Measurements from ENCODE around the gene UXS1.
A peak's percentile ranks its signal among the peaks of the same experiment; 100 is the strongest.

The UXS1 gene

GRCh38 chr2:106106622-106107508 lies 87.2 kb downstream of the UXS1 start:
- DNase-seq, result no peak

DNA sequence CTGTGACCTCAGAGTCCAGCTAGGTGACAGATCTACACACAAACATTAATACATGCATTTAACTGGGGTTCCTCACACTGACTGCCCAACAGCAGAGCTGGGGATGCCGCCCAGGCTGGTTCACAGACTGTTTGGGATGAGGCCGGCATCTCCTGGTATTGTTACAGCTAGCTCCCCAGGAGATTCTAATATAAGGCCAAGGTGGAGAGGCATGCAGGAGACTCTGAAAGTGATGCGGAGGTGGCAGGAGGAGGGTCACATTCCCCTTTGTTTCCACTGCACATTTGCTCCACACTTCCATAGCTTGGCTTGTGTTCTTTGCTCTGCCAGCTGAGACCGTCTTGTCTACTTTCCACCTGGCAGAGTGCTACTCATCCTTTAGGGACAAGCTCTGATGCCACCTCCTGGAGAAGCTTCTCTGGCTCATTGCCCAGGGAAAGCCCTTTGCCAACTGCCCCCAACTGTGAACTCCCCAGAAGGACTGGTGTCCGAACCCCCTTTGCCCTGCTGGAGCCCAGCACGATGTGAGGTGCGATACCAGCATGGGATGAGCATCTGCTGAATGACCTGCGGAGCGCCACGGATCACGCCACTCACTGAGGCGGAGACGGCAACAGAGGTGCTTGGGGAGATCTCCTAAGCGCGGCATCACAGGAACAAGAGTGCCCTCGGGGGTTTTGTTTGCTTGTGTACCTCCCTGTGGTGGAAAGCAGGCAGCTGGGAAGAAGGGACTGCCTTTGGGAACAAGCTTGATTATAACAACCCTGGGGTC lies 88.8 kb downstream of the UXS1 start:
- DNase-seq, result no peak

- DNase-seq, result peak; percentile 6
These were observed 89.6 kb downstream of the UXS1 start for GRCh38 chr2:106104332-106105062.

GRCh38 chr2:106099691-106100090 lies 94.4 kb downstream of the UXS1 start:
- no peak for DNase-seq

- DNase-seq, result no peak
These were observed 95.4 kb downstream of the UXS1 start for GRCh38 chr2:106098664-106099063.

DNA sequence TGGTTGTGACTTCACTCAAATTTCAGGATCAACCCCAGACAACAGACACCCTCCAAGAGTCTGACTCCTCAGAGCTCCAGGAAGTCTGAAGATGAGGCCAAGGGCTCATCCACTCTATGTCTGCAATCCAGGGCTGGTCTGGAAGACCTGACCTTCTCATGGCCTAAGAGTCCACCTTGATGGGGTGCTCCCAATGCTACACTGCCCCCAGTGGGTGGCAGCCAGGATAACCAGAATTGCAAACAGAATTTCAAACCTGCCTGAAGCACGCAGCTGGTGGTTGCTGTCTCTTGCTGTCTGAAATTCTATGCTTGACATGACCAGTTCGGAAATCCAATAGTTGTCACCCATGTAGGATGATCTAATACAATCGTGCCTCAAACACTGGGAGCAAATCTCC lies 96.0 kb downstream of the UXS1 start:
- no peak for DNase-seq

- no peak for DNase-seq
These were observed 96.8 kb downstream of the UXS1 start for GRCh38 chr2:106097038-106098000.

DNA sequence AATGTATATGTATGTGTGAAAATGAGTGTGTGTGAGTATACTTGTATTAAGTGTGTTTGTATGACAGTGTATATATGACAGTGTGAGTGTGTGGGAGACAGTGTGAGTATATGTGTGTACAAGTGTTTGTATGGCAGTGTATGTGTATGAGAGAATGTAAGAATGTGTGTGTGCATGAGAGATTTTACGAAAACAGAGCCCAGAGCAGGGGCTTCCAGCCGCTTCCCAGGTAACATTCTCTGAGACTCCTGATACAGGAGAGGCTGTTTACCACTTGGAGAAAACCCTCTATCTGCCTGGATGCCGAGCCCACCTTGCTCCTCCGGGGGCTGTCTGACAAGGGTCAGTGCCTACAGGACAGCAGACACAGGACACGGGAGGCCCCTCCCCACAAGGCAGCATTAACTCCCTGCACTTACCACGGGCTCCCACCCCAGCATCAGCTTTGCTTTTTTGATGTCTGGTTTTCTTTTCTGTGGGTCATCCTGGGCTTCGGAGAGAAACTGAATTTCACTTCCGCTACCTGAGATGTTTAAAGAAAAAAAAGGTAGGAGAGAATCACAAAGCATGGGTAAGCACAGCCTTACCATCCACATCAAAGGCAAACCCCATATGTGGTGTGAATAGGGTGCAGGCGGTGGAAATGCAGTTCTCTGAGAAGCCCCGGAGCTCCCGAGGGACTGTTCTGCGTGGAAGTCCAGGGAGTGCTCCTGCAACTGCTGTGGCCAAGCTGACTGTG lies 97.6 kb downstream of the UXS1 start:
- DNase-seq, result no peak

GRCh38 chr2:106095478-106096298 lies 98.4 kb downstream of the UXS1 start:
- DNase-seq, result no peak

DNA sequence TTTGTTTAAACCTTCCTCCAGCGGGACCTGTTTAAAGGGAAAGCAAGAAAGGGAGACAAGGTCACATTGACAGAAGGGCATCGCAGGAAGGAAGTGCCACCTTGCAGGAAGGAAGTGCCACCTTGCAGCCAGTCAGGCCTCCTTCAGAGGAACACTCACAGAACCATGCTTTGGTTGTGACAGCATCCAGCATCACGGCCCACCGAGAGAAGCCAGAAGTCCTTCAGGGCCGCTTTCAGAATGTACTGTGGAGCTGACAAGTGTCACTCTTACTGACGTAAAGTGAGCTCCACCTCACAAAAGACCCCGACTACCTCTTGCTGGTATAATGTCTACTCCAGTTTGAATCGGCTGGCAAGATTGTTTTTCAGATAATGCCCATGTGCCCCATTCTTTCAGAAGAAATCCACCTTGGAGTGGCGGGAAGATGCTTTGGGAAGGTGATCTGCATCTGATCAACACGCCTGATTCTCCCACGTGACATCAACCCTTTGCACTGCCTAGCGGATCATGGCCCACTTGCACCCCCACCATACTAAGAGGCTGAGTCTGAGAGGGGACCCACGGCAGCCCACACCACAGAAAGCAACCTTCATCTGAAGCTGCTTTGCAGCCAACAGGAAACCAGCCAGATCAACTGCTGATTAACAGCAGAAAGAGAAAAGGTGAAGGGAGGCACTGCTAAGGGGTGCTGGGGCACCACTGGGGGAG lies 99.8 kb downstream of the UXS1 start:
- DNase-seq, result no peak

DNA sequence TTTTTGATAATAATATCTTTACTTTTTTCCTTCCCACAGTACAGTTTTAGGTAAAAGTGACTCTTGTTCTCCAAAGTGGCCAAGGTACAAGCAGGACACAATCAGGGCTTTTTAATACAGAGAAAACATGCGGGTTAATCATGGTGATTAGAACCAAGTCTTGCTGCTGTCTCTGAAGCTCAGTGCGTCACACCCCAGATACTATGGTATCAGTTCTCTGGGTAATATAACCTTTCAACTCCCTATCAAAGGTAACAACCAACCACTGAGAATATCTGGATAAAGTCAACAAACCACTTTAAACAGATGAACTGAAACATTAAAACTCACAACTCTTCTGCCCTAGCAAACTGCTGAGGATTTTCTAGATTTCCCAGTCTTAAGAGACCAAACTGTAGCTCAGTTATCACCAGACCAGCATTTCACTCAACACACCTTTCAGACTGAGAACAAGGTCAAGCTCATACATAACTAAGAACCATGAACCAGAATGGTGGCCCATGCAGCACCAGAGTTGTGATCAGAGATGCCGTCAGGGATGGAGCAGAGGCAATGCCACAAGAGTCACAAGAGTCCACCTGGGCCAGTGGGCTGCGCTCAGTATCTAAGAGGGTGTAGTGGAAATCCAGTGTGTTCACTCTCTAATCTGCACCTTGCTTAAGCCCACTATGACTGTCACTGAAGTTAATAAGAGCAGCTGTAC lies 103.0 kb downstream of the UXS1 start:
- no peak for DNase-seq

DNA sequence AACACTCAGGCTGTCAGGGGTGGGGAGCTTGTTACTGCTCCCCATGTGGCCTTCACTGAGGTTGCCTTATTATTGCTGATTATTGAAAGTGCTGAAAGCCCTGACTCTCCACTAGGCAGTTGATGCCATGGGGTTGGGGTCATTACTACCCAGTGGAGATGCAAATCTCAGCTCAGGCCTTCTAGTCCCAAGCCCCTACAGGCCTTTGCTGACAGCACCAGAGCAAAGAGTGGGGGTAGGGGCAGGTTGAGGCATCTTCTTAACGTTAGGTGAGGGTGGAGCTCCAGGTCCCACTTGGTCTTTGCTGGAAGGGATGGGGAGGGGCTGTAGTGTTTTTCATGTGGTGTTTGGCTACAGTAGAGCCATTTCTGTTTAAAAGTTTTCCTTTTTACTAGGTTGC lies 104.5 kb downstream of the UXS1 start:
- DNase-seq, result no peak

DNA sequence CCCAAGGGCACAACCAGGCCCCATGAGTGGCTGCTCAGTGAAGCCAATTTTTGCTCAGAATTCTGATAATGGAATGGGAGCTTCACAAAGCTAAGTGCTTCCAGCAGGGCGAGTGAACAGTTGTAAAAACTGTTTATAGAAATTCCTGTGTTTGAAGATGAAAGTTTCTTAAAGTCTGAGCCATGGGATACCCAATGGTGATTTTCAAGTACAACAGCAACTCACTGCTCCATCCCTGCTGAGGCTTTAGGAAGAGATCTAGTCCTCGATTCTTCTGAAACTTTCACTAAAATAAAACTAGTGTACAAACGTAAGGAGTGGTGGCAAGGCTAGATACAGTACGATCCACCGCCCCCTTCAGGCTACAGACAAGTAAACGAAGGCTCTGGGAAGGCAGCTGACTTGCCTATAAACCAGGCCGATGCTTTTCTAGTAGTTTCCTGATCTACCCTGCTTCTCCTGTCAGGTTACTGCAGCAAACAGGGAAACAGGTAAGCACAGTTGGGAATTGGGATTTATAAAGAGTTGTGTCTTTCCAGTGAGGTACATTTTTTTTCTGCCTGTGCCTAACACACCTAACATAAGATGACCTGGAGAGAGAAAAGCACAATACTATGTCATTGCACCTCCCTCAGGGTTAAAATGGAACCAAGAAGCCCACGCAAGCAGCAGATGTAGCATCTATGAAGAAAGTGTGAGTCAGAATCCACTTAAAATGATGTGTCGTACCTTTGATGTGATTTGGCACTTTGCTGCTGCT lies 108.7 kb downstream of the UXS1 start:
- DNase-seq, result no peak

GRCh38 chr2:106080959-106081358 lies 113.1 kb downstream of the UXS1 start:
- DNase-seq, result no peak

DNA sequence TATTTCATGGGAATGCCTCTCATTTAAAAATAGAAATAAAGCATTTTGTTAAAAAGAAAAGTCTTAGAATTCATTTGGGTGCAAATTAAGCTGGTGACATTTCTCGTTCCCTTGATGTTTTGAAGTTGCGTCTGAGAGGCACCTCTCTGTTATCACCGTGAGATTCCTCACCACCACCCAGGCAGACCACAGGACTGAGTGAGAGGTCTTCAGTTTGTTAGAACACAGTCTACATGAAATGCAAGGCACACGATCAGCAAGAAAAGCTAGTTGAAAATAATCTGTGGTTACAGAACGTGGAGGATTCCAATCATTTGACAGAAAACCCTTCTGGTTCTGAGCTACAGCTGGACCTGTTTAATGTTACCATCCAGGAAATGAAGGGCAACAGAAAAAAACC lies 116.0 kb downstream of the UXS1 start:
- no peak for DNase-seq

DNA sequence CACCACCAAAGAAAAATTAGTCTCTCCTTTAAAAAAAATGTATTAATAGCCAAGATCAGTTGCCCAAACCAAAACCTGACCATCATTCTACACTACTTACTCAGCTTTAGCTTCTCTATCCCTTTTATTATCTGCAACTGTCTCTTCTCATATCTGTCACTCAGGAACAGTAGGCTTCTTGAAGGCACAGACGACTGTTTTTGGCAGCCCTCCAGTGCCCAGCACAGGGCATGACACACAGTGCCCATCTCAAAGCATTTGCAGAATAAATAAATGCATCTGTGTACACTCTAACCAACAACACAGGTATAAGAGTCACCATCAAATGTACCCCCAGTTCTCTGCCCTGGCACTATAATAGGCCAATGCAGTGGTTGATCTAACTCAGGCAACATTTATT lies 117.2 kb downstream of the UXS1 start:
- no peak for DNase-seq

DNA sequence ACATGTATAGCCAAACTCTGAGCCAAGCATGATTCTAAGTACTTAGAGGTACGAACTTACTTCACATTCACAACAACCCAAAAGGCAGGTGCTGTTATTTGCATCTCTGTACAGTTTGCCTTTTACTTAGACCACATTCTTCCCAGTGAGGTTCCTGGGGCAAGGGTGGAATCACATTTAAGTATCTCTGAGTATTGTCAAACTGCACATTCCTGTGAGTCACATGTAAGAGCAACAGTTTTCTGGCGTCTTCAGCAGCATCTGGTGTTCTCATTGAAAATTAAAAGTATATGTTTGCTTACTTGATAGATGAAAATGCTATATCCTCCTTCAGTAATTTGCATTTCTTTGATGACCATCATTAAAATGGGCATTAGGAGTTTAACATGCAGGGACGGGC lies 119.1 kb downstream of the UXS1 start:
- DNase-seq, result no peak

DNA sequence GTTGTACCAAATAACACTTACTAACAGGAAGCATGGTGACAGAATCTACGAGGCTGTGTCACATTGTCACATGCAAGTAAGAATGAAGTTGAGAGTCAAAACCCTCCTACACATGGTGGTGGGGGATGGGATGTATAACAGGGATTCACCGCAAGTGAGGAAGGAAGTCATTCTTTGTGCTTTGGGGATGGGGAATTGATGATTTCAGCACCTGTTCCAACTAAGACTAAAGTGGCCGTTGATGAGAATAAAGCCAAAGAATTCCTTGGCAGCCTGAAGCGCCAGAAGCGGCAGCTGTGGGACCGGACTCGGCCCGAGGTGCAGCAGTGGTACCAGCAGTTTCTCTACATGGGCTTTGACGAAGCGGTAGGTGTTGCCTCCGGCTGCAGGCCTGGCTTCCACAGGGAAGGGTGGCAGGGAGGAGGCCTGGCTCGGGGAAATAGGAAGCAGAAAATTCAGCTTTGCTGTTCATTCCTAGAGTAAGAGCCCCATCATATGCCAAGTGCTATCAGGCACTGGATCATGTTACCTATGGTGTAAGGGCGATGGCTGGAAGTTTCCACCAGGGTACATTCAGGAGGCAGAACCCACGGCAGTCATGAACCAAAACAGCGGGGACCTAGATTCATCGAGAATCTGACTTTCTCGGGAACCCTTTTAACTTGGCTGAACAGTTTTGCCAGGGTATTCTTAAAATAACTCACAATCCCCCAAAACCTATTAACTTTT lies 120.3 kb downstream of the UXS1 start:
- DNase-seq, result no peak

Measured in SHP77 treated with DMSO at 0.1 percent for 48 hours (cell line).